Osteocyte (in vitro differentiated cells): ENCODE measurements around the gene LIN52. TPM values are rescaled to one million over a fixed set of nuclear protein-coding genes. Genes with fewer than 3 reads are reported as not detected.

ENCODE experiments used
- DNase-seq: peaks from one replicate; pipeline ENCODE4 v3.0.0; 2021; ENCODE audit warnings: mixed read lengths; ENCODE audit not compliant: unreplicated experiment; ENCODE audit errors: extremely low spot score
- H3K27ac Mint-ChIP-seq: one replicate; pipeline ENCODE4 v1.8.0; 2021; ENCODE audit warnings: mild to moderate bottlenecking, mixed read lengths; ENCODE audit not compliant: unreplicated experiment
- H3K27me3 Mint-ChIP-seq: one replicate; pipeline ENCODE4 v1.8.0; 2021; ENCODE audit warnings: mixed read lengths; ENCODE audit not compliant: unreplicated experiment
- H3K36me3 Mint-ChIP-seq: one replicate; pipeline ENCODE4 v1.8.0; 2021; ENCODE audit warnings: mixed read lengths; ENCODE audit not compliant: unreplicated experiment
- H3K4me1 Mint-ChIP-seq: one replicate; pipeline ENCODE4 v1.8.0; 2021; ENCODE audit warnings: mixed read lengths; ENCODE audit not compliant: unreplicated experiment
- H3K4me3 Mint-ChIP-seq: one replicate; pipeline ENCODE4 v1.8.0; 2021; ENCODE audit warnings: mild to moderate bottlenecking, moderate library complexity, mixed read lengths; ENCODE audit not compliant: unreplicated experiment
- H3K9me3 Mint-ChIP-seq: one replicate; pipeline ENCODE4 v1.8.0; 2021; ENCODE audit warnings: mixed read lengths; ENCODE audit not compliant: unreplicated experiment
- CTCF ChIP-seq: fragments of 200-600 bp; sonication (generic); IDR thresholded peaks from 2 replicates; pipeline ENCODE4 v1.5.0; 2021; ENCODE audit warnings: antibody characterized with exemption, mild to moderate bottlenecking, moderate library complexity
- total RNA-seq: library from RNA; stranded (reverse); gene quantifications from 2 replicates; pipeline ENCODE4 v1.2.1, GENCODE V29; 2021

Gene LIN52
- total RNA-seq, 1 donor from 2014 or later = 9.0 TPM

- Mint-ChIP-seq H3K4me3 (no peak overlapping the region), H3K27ac (no peak overlapping the region), H3K36me3 (peaks cover 11% of the 10 kb centered on the region), H3K27me3 (no peaks in the 10 kb centered on the region), H3K4me1 (no peaks in the 10 kb centered on the region), H3K9me3 (no peaks in the 10 kb centered on the region)
- no peak for DNase-seq
- no peak for TF ChIP-seq CTCF
Measured at GRCh38 chr14:74045522-74045921, 39.2 kb upstream of the LIN52 start.

GRCh38 chr14:74048281-74048680 lies 36.5 kb upstream of the LIN52 start:
- no peak overlapping the region for H3K4me3 Mint-ChIP-seq
- H3K27ac Mint-ChIP-seq = no peak overlapping the region
- no peak for TF ChIP-seq CTCF
- H3K36me3 Mint-ChIP-seq = peaks cover 11% of the 10 kb centered on the region
- H3K9me3 Mint-ChIP-seq = no peaks in the 10 kb centered on the region
- peak; percentile 36 for DNase-seq
- H3K4me1 Mint-ChIP-seq = no peaks in the 10 kb centered on the region
- H3K27me3 Mint-ChIP-seq = no peaks in the 10 kb centered on the region

- H3K27ac Mint-ChIP-seq = no peak overlapping the region
- H3K36me3 Mint-ChIP-seq = peaks cover 11% of the 10 kb centered on the region
Measured at GRCh38 chr14:74049876-74050495, 34.8 kb upstream of the LIN52 start.

GRCh38 chr14:74062809-74063150 lies 22.0 kb upstream of the LIN52 start:
- Mint-ChIP-seq H3K27me3 (no peaks in the 10 kb centered on the region), H3K4me3 (no peak overlapping the region), H3K27ac (no peak overlapping the region), H3K4me1 (peaks cover 2% of the 10 kb centered on the region), H3K9me3 (no peaks in the 10 kb centered on the region), H3K36me3 (peaks cover 36% of the 10 kb centered on the region)
- no peak for DNase-seq
- no peak for TF ChIP-seq CTCF

More at GRCh38 chr14:74049876-74050495, 34.8 kb upstream of the LIN52 start:
- Mint-ChIP-seq H3K4me1 (no peaks in the 10 kb centered on the region), H3K27me3 (no peaks in the 10 kb centered on the region), H3K9me3 (no peaks in the 10 kb centered on the region), H3K4me3 (no peak overlapping the region)
- no peak for TF ChIP-seq CTCF
- no peak for DNase-seq

GRCh38 chr14:74064426-74064825 lies 20.3 kb upstream of the LIN52 start:
- Mint-ChIP-seq H3K9me3 (no peaks in the 10 kb centered on the region), H3K27me3 (no peaks in the 10 kb centered on the region), H3K27ac (no peak overlapping the region), H3K4me3 (no peak overlapping the region), H3K4me1 (peaks cover 2% of the 10 kb centered on the region), H3K36me3 (peaks cover 31% of the 10 kb centered on the region)
- DNase-seq = no peak
- no peak for TF ChIP-seq CTCF
